ENCODE measurements around the gene MRPS7. TPM values are rescaled to one million over a fixed set of nuclear protein-coding genes. Genes with fewer than 3 reads are reported as not detected.
A peak's percentile ranks its signal among the peaks of the same experiment; 100 is the strongest.

Gene MRPS7
- polyA plus RNA-seq, 3 donors = 26.7 to 122 (median 101) TPM

GRCh38 chr17:75270966-75271232 is 9.2 kb downstream of the MRPS7 start, which contains the start of gene MIF4GD:
Gene MIF4GD (minus strand): TSS chr17:75271231. CDS start chr17:75270195, 1,036 bp downstream.
- peaks cover 13 to 34% of the 10 kb centered on the region in 2 donors for H3K36me3 ChIP-seq (replicated peaks in 1 of 2; ENCODE audit: control insufficient read depth in 1 of 2, insufficient read depth in 2 of 2, low read length in 2 of 2)
- H3K4me2 ChIP-seq (replicated peaks; ENCODE audit: extremely low read depth, low read length, poor library complexity, severe bottlenecking) = peak within 1 kb of the TSS; percentile 89
- H3K9me3 Mint-ChIP-seq = peaks cover 0 to 4% (median 0%) of the 10 kb centered on the region in 7 donors
- peaks cover 59 to 64% of the 10 kb centered on the region in 2 donors for H3K4me1 ChIP-seq (ENCODE audit: control insufficient read depth in 1 of 2, insufficient read depth in 2 of 2, low read length in 2 of 2)
- no peak for TF ChIP-seq CTCF (IDR thresholded peaks at IDR 0.05)
- H3K4me1 Mint-ChIP-seq = peaks cover 59% of the 10 kb centered on the region
- H2AFZ ChIP-seq (ENCODE audit: insufficient read depth, low read depth, low read length, poor library complexity, severe bottlenecking) = peak within 1 kb of the TSS; percentile 91
- H3K9ac ChIP-seq (ENCODE audit: insufficient read depth, low read length, poor library complexity, severe bottlenecking) = peak within 1 kb of the TSS; percentile 96
- H3K4me3 Mint-ChIP-seq = peak within 1 kb of the TSS; percentile 81 to 92
- no peak for DNase-seq
- peaks cover 32 to 40% of the 10 kb centered on the region in 2 donors for H3K36me3 Mint-ChIP-seq
- intact Hi-C loops (cut with micrococcal nuclease) = loop anchor here in 1 of 2 donors (5.0 kb wide), 1 partner anchor 136 kb away; the partner anchor contains the start of gene GRB2
- no peaks in the 10 kb centered on the region for H3K27me3 ChIP-seq (ENCODE audit: control insufficient read depth in 2 of 2, insufficient read depth in 2 of 2, low read length in 2 of 2)
- peaks cover 68% of the 10 kb centered on the region for H3K79me2 ChIP-seq (ENCODE audit: insufficient read depth, low read length)
- WGBS (ENCODE audit: insufficient coverage) = under 1% methylated on average over 39 of the region's 39 CpGs
- peak within 1 kb of the TSS; percentile 89 to 94 for H3K27ac ChIP-seq (ENCODE audit: low read depth in 1 of 2, low read length in 2 of 2)
- H4K20me1 ChIP-seq (ENCODE audit: insufficient read depth, low read length) = peaks cover 4% of the 10 kb centered on the region
- H3K4me3 ChIP-seq (replicated peaks in 1 of 3; ENCODE audit: low read depth in 2 of 3, low read length in 3 of 3) = peak within 1 kb of the TSS; percentile 71 to 94 (median 92)
- peaks cover 0 to 2% (median 0%) of the 10 kb centered on the region in 3 donors for H3K27me3 Mint-ChIP-seq (ENCODE audit: low read depth in 3 of 3)
- no peaks in the 10 kb centered on the region for H3K9me3 ChIP-seq (replicated peaks in 1 of 2; ENCODE audit: control insufficient read depth in 1 of 2, insufficient read depth in 1 of 2, low read length in 2 of 2)
- H3K27ac Mint-ChIP-seq = peak within 1 kb of the TSS; percentile 85 to 94 (median 92)

DNA sequence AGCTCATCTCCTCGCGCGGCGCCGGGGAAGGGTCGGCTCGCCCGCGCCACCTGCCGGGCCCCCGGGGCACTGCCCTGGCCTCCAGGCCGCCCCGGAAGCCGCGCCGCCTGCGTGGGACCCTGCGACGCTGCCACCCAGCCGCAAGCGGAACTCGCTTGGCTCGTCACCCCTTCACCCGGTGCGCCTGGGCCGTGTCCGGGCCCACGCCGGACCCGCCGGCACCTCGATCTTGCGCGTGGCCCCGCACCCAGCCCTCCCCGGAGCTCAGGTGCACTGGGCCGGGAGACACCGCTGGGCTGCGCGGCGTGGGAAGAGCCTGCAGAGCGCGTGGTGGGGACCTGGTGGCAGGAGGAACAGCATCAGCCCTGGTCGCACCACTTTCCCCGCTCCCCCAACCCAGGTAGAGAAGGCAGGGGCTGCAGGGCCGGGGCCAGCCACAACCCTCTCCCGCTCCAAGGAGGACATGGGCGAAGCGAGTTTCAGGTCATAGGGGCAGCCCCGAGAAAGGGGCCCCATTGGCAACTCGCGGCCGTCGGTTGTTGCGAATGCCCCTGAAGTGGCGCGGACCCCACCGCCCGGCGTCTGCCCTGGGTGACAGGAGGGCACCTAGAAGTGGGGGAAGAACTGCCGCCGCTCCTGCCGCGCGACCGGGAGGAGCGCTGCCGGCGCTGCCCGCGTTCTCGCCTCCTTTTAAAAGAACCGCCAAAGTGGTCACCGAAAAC is 9.7 kb downstream of the MRPS7 start:
- Histone ChIP-seq H3K79me2 (ENCODE audit: insufficient read depth, low read length) (peaks cover 63% of the 10 kb centered on the region), H3K27ac (ENCODE audit: low read depth in 1 of 2, low read length in 2 of 2) (peak overlapping the region; percentile 52 to 90), H3K4me3 (replicated peaks in 1 of 3; ENCODE audit: low read depth in 2 of 3, low read length in 3 of 3) (peak overlapping the region; percentile 71 to 92 (median 83)), H3K9ac (ENCODE audit: insufficient read depth, low read length, poor library complexity, severe bottlenecking) (peak overlapping the region; percentile 83), H3K9me3 (replicated peaks in 1 of 2; ENCODE audit: control insufficient read depth in 1 of 2, insufficient read depth in 1 of 2, low read length in 2 of 2) (no peaks in the 10 kb centered on the region), H3K27me3 (ENCODE audit: control insufficient read depth in 2 of 2, insufficient read depth in 2 of 2, low read length in 2 of 2) (no peaks in the 10 kb centered on the region), H4K20me1 (ENCODE audit: insufficient read depth, low read length) (peaks cover 4% of the 10 kb centered on the region), H2AFZ (ENCODE audit: insufficient read depth, low read depth, low read length, poor library complexity, severe bottlenecking) (peak overlapping the region; percentile 91), H3K4me2 (replicated peaks; ENCODE audit: extremely low read depth, low read length, poor library complexity, severe bottlenecking) (peak overlapping the region; percentile 89), H3K4me1 (ENCODE audit: control insufficient read depth in 1 of 2, insufficient read depth in 2 of 2, low read length in 2 of 2) (peaks cover 54 to 59% of the 10 kb centered on the region in 2 donors), H3K36me3 (replicated peaks in 1 of 2; ENCODE audit: control insufficient read depth in 1 of 2, insufficient read depth in 2 of 2, low read length in 2 of 2) (peaks cover 13 to 29% of the 10 kb centered on the region in 2 donors)
- peak; percentile 78 to 89 (median 88) for DNase-seq
- Mint-ChIP-seq H3K4me3 (peak overlapping the region; percentile 72 to 87), H3K4me1 (peaks cover 54% of the 10 kb centered on the region), H3K36me3 (peaks cover 30 to 40% of the 10 kb centered on the region in 2 donors), H3K27ac (peak overlapping the region; percentile 36 to 81 (median 70)), H3K27me3 (ENCODE audit: low read depth in 3 of 3) (peaks cover 0 to 2% (median 0%) of the 10 kb centered on the region in 3 donors), H3K9me3 (peaks cover 0 to 4% (median 0%) of the 10 kb centered on the region in 7 donors)
- TF ChIP-seq CTCF (IDR thresholded peaks at IDR 0.05) = peak; percentile 79
- intact Hi-C loops (cut with micrococcal nuclease) = loop anchor here in 1 of 2 donors (5.0 kb wide), 1 partner anchor 136 kb away; the partner anchor contains the start of gene GRB2
- WGBS (ENCODE audit: insufficient coverage) = under 1% methylated on average over 73 of the region's 74 CpGs
